ENCODE measurements around the gene TMEM232.

Gene TMEM232

DNA sequence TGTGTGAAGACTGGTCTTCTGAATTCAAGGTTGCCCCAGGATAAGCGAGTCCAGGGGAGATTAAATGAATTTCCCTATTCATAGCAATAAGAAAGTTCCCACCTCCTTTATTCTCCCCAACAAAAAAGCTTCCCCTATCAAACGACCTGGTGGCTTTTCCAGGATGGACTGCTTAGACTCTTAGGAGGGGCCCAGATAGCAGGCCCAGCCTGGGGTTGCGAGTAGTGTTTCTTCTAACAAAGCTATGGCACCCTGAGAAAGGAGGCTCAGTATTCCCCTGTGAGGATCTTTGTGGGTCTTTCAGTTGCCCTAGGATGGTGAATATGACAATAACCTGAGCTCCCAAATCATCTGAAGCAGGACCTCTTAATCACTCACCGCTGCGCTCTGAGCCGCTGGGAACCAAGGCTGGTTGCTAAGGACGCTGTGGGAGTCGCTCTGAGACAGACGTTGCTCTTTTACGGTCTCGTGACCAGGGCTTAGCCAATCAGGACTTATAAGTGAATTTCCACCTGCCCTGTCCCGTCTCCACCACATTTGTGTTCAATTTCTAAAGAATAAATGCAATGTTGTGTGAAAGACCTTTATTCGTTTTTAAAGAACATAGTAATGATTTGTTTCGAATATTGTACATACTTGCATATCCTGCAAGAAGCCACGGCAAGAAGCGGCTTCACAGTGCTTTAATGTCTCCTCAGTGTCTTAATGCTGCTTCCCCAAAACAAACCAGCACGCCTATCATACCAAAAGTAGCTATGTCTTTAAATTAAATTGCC, at the start of gene TMEM232:
TMEM232 (minus strand) TSS at position 423 of the 776 bp plus-strand sequence. CDS start 59,319 bp downstream, outside the sequence.
- H3K27me3 Mint-ChIP-seq: no peaks in the 10 kb centered on the region
- H3K27ac Mint-ChIP-seq: peak within 1 kb of the TSS; percentile 55
- peaks cover 8% of the 10 kb centered on the region for H3K4me1 Mint-ChIP-seq (ENCODE audit: low read depth)
- H3K36me3 Mint-ChIP-seq (ENCODE audit: low read depth): no peaks in the 10 kb centered on the region
- H3K9me3 Mint-ChIP-seq: no peaks in the 10 kb centered on the region
- DNase-seq: peak; percentile 71
- peak within 1 kb of the TSS; percentile 79 for H3K4me3 Mint-ChIP-seq

DNA sequence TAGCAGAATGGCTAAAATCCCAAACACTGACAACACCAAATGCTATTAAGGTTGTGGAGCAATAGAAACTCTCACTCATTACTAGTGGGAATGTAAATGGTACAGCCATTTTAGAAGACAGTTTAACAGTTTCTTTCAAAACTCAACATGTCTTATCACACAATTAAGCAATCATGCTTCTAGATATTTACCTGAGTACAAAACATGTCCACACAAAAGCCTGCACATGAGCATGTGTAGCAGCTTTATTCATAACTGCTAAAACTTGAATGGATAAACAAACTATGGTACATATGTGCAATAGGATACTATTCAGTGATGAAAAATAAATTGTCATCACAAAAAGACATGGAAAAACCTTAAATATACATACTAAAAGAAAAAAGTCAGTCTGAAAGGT, 43.8 kb upstream of the TMEM232 start:
- no peak for DNase-seq
- Mint-ChIP-seq H3K27ac (no peak overlapping the region), H3K4me1 (ENCODE audit: low read depth) (no peaks in the 10 kb centered on the region), H3K4me3 (no peak overlapping the region), H3K27me3 (peaks cover 3% of the 10 kb centered on the region), H3K9me3 (no peaks in the 10 kb centered on the region), H3K36me3 (ENCODE audit: low read depth) (no peaks in the 10 kb centered on the region)

DNA sequence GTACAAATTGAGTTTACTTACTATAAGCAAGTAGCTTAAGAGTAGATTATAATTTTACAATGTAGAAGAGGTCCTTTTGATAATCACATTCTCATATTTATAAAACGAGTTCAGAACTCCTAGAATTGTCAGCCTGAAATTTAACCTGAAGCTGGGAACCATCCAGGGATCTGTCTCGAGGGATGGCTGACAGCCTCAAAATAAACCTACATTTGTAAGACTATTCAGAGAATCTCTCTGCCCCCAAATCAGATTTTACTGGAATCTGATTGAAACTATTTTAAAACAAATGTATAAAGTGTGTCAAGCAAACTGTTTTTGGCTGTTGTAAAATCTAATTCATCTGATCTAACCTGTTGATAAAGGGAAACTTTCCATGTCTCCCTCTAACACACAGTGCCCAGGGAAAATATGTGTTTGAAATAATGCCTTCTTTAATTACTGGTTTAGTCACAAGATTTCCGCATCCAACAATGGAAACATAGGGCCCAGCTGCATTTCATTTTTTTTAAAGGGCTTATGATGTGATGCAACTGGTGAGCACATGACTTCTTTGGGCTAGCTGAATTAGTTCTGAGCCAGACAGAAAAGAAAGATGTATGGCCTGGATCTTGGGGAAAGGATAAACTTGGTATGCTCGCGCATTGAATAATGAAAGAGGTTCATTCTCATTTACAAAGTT, 42.7 kb upstream of the TMEM232 start:
- Mint-ChIP-seq H3K36me3 (ENCODE audit: low read depth) (no peaks in the 10 kb centered on the region), H3K9me3 (no peaks in the 10 kb centered on the region), H3K27ac (no peak overlapping the region), H3K4me1 (ENCODE audit: low read depth) (no peaks in the 10 kb centered on the region), H3K27me3 (peaks cover 3% of the 10 kb centered on the region), H3K4me3 (no peak overlapping the region)
- no peak for DNase-seq

DNA sequence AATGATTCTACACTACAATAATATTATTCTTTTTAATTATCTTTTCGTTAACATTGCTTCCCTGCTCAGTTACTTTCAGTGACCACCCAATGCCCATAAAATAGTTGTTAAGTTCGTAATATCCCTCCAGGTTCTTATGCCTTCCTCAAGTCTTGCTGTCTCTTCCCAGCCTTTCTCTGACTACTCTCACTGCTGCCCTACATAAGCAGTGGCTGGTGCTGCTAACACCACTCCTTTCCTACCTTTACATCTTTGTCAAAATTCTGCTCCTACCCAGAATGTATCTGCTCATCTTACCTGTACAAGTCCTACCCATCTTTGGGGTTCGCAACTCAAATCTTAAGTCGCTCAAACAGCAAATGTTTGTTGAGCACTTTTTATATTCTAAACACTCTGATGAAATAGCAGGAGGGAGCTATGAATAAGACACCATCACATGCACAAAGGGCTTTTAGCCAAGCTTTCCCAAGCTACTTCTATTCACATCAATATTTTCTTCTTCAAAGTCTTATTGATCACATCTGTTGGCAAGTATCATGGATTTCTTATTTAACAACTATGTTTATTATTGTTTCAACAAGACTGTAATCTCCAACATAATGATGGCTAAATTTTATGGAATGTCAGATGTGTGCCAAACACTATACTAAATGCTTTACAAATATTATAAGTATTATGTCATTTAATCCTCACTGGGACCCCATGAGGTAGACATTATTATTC, 41.8 kb upstream of the TMEM232 start:
- no peak overlapping the region for H3K27ac Mint-ChIP-seq
- H3K9me3 Mint-ChIP-seq: no peaks in the 10 kb centered on the region
- no peaks in the 10 kb centered on the region for H3K4me1 Mint-ChIP-seq (ENCODE audit: low read depth)
- H3K27me3 Mint-ChIP-seq: peaks cover 3% of the 10 kb centered on the region
- no peak for DNase-seq
- H3K4me3 Mint-ChIP-seq: no peak overlapping the region
- no peaks in the 10 kb centered on the region for H3K36me3 Mint-ChIP-seq (ENCODE audit: low read depth)

DNA sequence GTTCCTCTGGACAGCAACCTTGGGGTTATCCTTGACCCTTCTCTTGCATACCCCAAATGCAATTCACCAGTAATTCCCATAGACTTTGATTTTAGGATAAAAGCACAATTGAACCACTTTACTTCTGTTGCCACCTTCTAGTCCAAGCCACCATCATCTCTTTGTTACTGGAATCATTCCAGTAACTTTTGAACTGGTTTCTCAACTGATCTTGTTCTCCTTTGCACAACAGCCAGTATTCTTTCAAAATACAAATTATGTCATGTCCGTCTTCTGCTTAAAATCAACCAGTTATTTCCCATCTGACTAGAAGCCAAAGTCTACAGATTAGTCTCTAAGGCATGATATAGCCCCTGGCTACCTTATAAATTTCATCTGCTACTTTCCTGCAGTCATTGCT, 33.7 kb upstream of the TMEM232 start:
- DNase-seq: no peak
- H3K27me3 Mint-ChIP-seq: no peaks in the 10 kb centered on the region
- peaks cover 14% of the 10 kb centered on the region for H3K36me3 Mint-ChIP-seq (ENCODE audit: low read depth)

DNA sequence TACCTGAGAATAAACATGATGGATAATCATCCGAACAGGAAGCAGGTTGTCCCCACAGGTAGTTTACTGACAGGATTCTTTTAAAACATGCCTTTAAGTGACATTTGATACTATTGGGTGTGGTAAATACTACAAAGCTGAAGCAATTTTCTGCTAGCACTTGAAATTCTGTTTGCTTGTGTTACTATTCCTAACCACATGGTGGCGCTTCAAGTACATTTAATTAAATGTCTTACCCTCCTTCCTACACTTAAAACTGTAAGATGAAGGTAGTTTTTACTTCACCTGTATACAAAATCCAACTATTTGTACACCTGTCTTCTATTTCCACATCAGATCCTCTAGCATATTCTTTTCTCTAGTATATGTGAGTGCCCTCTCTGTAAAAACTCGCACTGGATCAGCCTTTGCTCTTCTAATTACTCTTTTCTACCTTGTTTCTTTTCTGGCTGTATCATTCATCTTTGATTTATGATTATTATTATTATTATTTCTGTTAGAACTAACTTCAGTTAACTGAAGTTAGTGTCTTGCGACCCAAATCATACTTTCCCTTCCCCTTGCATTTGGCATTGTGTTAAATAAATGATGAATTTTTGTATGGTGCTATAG, 30.8 kb upstream of the TMEM232 start:
- Mint-ChIP-seq H3K27ac (no peak overlapping the region), H3K27me3 (no peaks in the 10 kb centered on the region), H3K4me1 (ENCODE audit: low read depth) (peaks cover 31% of the 10 kb centered on the region), H3K9me3 (no peaks in the 10 kb centered on the region), H3K36me3 (ENCODE audit: low read depth) (peaks cover 44% of the 10 kb centered on the region), H3K4me3 (no peak overlapping the region)
- no peak for DNase-seq

More for the DNA sequence above, 33.7 kb upstream of the TMEM232 start:
- Mint-ChIP-seq H3K27ac (no peak overlapping the region), H3K4me3 (no peak overlapping the region), H3K9me3 (no peaks in the 10 kb centered on the region), H3K4me1 (ENCODE audit: low read depth) (peaks cover 3% of the 10 kb centered on the region)

DNA sequence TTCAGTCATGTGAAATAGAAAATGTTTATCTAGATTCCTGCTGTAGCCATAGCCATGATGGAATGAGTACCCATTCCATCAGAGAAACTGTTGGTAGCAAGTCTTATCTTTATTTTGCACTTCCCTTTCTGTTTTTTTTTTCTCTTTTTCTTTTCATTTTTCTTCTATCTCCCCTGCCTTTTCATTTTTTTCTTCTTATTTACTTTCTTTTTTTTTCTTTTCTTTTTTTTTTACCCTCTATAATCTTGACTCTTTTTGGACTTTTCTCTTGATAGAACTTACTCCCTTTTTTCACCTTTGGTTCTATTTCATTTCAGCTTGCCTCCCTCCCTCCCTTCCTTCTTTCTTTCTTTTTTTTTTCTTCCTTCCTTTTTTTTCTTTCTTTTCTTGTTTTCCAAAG, 27.7 kb upstream of the TMEM232 start:
- H3K27me3 Mint-ChIP-seq: no peaks in the 10 kb centered on the region
- H3K27ac Mint-ChIP-seq: peak overlapping the region; percentile 44
- peaks cover 53% of the 10 kb centered on the region for H3K4me1 Mint-ChIP-seq (ENCODE audit: low read depth)
- no peaks in the 10 kb centered on the region for H3K9me3 Mint-ChIP-seq
- peaks cover 71% of the 10 kb centered on the region for H3K36me3 Mint-ChIP-seq (ENCODE audit: low read depth)
- H3K4me3 Mint-ChIP-seq: no peak overlapping the region
- no peak for DNase-seq

DNA sequence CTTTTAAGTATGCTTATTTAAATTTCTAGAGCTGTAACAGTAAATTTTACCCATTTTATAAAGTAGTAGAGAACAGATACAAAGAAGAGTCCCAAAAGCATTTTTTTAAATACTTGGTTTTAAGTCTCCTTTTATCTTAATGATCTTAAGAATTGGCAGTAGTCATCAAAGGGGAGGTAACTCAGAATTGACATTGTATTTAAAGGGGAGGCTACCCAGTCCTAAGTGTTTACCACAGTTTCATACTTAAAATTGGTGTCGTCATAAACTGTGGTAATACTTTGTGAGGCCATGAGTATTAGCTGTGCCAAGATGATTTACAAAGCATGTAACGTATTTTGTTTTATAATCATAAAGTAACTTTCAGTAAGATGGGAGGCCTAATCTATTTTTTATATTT, 27.1 kb upstream of the TMEM232 start:
- H3K4me1 Mint-ChIP-seq (ENCODE audit: low read depth): peaks cover 57% of the 10 kb centered on the region
- H3K9me3 Mint-ChIP-seq: no peaks in the 10 kb centered on the region
- DNase-seq: no peak
- no peak overlapping the region for H3K27ac Mint-ChIP-seq
- no peaks in the 10 kb centered on the region for H3K27me3 Mint-ChIP-seq
- H3K4me3 Mint-ChIP-seq: no peak overlapping the region
- peaks cover 77% of the 10 kb centered on the region for H3K36me3 Mint-ChIP-seq (ENCODE audit: low read depth)

DNA sequence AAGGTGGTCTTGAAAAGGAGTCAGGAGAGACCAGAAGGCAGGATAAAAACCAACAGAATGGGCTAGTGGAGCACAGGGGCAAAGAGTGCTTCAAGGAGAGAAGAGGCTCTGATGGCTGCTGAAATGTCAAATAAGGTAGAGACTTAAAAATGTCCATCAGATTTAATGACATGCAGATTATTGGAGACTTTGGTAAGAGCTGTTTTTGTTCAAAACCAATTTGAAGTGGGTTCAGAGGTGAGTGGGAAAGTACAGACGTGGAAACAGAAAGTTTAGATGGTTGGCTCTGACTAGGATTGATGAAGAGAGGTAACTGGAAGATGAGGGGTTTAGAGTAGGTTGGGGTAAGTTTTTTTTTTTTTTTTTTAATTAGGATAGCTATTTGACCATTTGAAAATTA, 26.5 kb upstream of the TMEM232 start:
- Mint-ChIP-seq H3K4me3 (peak overlapping the region; percentile 53), H3K4me1 (ENCODE audit: low read depth) (peaks cover 59% of the 10 kb centered on the region), H3K36me3 (ENCODE audit: low read depth) (peaks cover 82% of the 10 kb centered on the region)

DNA sequence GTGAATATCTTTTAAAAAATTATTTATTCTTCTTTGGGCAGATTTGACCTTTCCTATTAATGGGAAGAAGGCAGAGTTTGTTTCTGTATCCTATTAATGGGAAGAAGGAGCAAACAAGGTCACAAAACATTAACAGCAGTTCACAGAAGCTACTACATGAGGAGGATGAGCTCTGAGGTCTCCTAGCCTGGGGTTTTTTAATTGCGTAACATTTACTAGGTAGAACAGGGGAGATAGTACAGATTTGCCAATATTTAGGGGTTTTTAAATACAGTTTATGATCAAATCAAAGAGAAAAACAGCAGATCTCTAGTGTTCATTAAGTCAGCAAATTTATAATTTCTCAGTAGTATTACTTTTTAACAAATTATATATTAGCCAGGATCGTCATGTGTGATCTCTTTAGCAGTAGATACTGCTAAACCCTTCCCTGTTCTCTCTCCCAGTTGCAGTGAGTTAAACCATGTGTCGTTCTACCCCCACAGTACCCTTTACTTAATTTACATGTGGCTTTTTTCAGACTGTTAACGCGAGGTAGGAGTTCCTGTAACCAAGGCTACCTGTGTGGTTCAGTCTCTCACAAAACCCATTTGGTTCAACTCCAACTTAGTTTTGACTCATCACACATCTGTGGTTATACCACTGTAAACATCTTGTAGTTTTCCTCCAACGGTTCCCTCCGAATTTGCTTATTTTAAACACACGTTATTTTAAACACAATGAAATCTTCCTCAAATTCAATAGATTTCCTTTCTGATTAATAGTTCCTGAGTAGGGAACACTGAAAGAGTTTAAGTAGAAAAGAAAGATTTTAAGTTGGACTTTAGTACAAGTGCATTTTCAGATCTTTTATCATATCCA, 25.7 kb upstream of the TMEM232 start:
- Mint-ChIP-seq H3K27ac (peak overlapping the region; percentile 91), H3K4me1 (ENCODE audit: low read depth) (peaks cover 59% of the 10 kb centered on the region), H3K36me3 (ENCODE audit: low read depth) (peaks cover 86% of the 10 kb centered on the region), H3K27me3 (no peaks in the 10 kb centered on the region), H3K9me3 (no peaks in the 10 kb centered on the region), H3K4me3 (peak overlapping the region; percentile 53)
- no peak for DNase-seq

More for the DNA sequence above, 26.5 kb upstream of the TMEM232 start:
- H3K27ac Mint-ChIP-seq: peak overlapping the region; percentile 91
- no peaks in the 10 kb centered on the region for H3K27me3 Mint-ChIP-seq
- DNase-seq: no peak
- no peaks in the 10 kb centered on the region for H3K9me3 Mint-ChIP-seq

DNA sequence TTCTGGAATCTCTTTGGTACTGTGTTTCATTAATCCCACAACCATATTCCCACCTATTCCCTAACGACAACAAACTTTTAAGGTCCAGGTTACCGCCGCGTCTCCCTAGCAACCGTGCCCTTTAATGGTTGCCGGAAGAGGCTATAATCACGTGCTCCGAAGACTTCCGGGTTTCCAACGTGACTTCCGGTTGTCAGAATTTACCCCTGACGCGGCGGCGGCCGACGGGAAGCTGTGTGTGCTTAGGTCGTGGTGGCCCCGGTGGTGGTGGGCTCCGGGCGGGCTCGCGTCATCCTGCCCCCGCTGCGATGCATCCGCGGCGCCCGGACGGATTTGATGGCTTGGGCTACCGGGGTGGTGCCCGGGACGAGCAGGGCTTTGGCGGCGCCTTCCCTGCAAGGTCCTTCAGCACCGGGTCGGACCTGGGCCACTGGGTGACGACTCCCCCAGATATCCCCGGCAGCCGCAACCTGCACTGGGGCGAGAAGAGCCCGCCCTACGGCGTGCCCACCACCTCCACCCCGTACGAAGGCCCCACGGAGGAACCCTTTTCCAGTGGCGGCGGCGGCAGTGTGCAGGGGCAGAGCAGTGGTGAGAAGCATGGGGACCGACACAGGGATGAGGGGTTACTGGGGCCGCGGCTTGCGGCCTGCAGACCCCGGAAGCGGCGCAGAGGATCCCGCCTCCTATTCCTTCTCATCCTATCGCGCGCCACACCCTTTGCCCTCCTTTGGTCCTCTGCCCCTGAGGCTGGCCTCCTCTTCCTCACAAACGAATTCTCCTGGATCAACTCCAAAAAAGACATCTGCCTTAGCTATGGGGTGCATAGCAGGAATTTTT, 12.6 kb upstream of the TMEM232 start, which contains the start of gene SLC25A46:
SLC25A46 (plus strand) TSS at position 196 of the 840 bp plus-strand sequence; CDS start at position 309, 113 bp downstream.
- DNase-seq: peak; percentile 91
- peak within 1 kb of the TSS; percentile 97 for H3K27ac Mint-ChIP-seq
- H3K27me3 Mint-ChIP-seq: peaks cover 11% of the 10 kb centered on the region
- H3K4me1 Mint-ChIP-seq (ENCODE audit: low read depth): peaks cover 31% of the 10 kb centered on the region
- no peaks in the 10 kb centered on the region for H3K9me3 Mint-ChIP-seq
- H3K36me3 Mint-ChIP-seq (ENCODE audit: low read depth): peaks cover 33% of the 10 kb centered on the region
- peak within 1 kb of the TSS; percentile 98 for H3K4me3 Mint-ChIP-seq

DNA sequence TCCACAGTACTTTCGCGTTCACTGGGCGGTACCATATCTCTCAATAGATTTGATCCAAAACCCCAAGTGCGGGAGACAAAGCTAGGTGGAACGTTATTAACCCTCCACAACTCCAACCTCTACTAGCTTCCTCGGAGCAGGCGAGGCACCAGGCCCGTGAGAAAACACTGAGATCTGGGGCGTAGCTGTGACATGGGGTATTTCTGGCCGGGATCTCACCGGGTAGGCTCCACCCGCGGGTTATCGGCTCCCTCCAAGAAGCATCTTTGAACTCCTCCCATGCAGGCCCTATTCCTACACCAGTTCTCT, 12.0 kb upstream of the TMEM232 start:
- Mint-ChIP-seq H3K4me3 (peak overlapping the region; percentile 98), H3K36me3 (ENCODE audit: low read depth) (peaks cover 28% of the 10 kb centered on the region), H3K27ac (peak overlapping the region; percentile 97), H3K27me3 (peaks cover 13% of the 10 kb centered on the region), H3K9me3 (no peaks in the 10 kb centered on the region), H3K4me1 (ENCODE audit: low read depth) (peaks cover 31% of the 10 kb centered on the region)
- DNase-seq: no peak

DNA sequence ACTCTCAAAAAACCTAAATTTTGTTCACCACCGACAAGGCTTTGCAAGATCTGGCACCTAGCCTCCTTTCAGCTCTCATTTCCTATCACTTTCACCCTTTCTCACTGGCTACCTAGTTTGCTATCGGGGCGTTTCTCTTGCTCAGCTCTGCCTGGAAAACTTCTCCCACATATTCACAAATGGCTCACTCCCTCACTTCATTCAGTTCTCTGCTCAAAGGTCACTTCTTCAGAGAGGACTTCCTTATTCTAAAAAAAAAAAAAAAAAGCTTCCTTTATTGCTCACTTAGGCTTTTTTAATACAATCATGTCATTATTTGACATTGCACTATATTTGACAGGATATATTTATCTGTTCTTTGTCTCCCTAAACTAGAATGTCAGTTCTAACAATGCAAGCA, 10.3 kb upstream of the TMEM232 start:
- DNase-seq: no peak
- H3K36me3 Mint-ChIP-seq (ENCODE audit: low read depth): peaks cover 22% of the 10 kb centered on the region
- no peaks in the 10 kb centered on the region for H3K9me3 Mint-ChIP-seq
- no peak overlapping the region for H3K27ac Mint-ChIP-seq
- H3K4me1 Mint-ChIP-seq (ENCODE audit: low read depth): peaks cover 25% of the 10 kb centered on the region
- H3K4me3 Mint-ChIP-seq: no peak overlapping the region
- H3K27me3 Mint-ChIP-seq: peaks cover 24% of the 10 kb centered on the region

All from activated T-cell treated with anti-CD3 and anti-CD28 coated beads, Interleukin-2, amount 50 U/mL, for 24 hours (primary cell).